CD4-positive, alpha-beta T cell treated with Interleukin-15 for 4 hours (primary cell): ENCODE data around the gene PRLR.
"Not testable (repeated sequence)": the region's sequence is repeated elsewhere in the genome, so short reads cannot be mapped to it uniquely, and the experiment has no call there.

Experiments used
- DNase-seq: peaks from one replicate; pipeline ENCODE4 v3.0.0-alpha.2; 2020; ENCODE audit warnings: low spot score

The PRLR gene

GRCh38 chr5:35124932-35125331 lies 105.4 kb downstream of the PRLR start:
- DNase-seq = no peak

DNA sequence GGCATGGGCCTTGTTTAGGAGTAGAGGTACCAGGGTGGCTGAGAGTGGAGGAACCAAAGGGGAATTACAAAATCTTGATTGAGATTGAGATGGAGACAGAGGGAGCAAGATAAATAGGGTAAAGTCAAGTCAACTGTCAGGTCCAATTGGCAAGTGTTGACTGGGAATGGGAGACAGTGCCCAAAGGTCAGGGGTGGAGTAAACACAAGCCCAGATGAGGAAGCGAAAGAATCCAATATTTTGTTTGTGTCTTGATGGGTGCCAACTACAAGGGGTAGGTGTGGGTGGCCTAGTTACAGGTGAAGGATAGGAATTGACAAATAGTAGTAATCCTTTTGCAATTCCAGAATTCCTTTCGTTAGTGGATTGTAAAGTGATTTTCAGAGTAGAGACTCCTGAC lies 107.5 kb downstream of the PRLR start:
- DNase-seq = no peak

DNA sequence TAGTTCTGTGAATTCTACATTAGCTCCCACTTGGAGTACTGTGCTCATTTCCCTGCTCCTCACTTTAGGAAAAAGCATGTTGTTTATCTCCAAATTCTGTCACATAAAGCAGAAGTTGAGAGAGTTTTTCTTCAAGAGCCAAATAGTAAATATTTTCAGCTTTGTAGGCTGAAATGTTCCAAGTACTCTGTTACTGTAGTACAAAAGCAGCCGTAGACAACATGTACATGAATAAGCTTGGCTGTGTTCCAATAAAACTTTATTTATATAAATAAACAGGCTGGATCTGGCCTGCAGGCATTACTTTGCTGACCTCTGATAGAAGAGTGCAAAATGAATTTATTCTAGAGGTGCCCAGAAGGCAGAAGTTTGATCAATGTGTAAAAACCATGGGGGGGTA lies 109.6 kb downstream of the PRLR start:
- DNase-seq = no peak

- DNase-seq = no peak
Measured at GRCh38 chr5:35117967-35118366, 112.3 kb downstream of the PRLR start.

GRCh38 chr5:35115920-35116319 lies 114.4 kb downstream of the PRLR start:
- DNase-seq = no peak

DNA sequence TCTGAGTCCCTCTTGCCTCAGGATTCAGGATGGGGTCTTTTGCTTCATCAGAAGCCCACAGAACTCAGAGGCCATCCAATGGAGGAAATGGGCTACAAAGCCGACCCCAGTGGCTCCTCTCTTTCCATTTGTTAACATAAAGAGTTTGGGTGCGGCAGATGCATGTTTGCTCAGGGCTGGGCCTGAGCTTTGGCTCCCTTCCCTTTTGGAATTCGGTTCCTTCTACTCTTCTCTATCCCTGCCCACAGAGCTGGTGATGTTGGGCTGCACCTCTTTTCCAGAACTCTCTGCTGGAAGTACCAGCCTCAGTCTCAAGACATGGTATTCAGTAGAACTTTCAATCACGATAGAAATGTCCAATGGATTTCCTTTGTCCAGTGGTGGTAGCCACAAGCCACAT lies 115.6 kb downstream of the PRLR start:
- no peak for DNase-seq

- DNase-seq = no peak
Measured at GRCh38 chr5:35112300-35112699, 118.0 kb downstream of the PRLR start.

DNA sequence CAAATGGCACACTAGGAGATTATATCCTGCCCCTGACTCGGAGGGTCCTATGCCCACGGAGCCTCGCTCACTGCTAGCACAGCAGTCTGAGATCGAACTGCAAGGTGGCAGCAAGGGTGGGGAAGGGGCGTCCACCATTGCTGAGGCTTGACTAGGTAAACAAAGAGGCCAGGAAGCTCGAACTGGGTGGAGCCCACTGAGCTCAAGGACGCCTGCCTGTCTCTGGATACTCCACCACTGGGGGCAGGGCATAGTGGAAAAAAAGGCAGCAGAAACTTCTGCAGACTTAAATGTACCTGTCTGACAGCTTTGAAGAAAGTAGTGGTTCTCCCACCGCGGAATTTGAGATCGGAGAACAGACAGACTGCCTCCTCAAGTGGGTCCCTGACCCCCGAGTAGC lies 125.7 kb downstream of the PRLR start:
- not testable (repeated sequence) for DNase-seq

DNA sequence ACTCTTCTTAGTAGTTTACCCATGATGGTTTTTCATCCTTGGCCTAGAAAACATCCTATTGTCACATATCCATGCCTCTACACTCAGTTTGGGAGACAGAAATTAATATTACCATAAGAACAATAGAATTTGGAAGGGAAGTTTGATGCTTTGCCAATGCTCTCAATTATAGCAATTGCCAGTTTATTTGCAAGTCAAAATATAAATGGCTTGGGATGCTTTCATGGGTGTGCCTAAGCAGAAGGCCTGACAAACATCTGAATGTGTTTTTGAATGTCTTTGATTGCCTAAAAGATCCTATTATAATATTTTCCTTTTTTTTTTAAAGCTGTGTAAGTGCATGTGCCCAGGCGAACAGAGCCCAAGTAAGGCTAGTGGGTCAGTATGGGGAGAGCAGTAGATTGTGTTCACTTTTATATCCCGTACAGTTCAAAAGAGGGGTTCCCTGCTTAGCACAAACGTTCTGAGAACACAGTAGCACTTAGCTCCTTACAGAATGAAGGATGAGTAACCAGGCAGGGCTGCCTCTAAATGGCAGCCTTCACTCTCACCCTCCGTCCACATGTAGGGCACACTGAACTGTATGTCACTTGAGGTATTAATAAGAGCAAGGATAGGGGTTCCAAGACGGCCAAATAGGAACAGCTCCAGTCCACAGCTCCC lies 126.5 kb downstream of the PRLR start:
- no peak for DNase-seq

GRCh38 chr5:35101720-35102119 lies 128.6 kb downstream of the PRLR start:
- not testable (repeated sequence) for DNase-seq

- DNase-seq = no peak
Measured at GRCh38 chr5:35101016-35101415, 129.3 kb downstream of the PRLR start.

- DNase-seq = no peak
Measured at GRCh38 chr5:35098214-35098613, 132.1 kb downstream of the PRLR start.

GRCh38 chr5:35096932-35097331 lies 133.4 kb downstream of the PRLR start:
- DNase-seq = no peak

- no peak for DNase-seq
Measured at GRCh38 chr5:35096216-35096615, 134.1 kb downstream of the PRLR start.

GRCh38 chr5:35095366-35095765 lies 134.9 kb downstream of the PRLR start:
- DNase-seq = no peak

DNA sequence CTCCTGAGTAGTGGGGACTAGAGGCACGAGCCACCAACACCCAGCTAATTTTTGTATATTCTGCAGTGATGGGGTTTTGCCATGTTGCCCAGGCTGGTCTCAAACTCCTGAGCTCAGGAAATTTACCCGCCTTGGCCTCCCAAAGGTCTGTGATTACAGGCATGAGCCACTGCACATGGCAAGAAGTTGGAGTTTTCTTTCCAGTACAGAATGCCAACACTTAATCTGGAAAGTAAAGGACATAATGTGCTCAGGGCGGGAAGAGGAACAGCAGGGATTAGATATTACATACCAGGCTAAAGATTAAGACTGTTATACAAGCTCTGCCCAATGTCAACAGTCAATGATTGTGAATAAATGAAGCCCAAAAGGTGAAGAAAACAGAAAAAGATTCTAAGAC lies 135.3 kb downstream of the PRLR start:
- no peak for DNase-seq

DNA sequence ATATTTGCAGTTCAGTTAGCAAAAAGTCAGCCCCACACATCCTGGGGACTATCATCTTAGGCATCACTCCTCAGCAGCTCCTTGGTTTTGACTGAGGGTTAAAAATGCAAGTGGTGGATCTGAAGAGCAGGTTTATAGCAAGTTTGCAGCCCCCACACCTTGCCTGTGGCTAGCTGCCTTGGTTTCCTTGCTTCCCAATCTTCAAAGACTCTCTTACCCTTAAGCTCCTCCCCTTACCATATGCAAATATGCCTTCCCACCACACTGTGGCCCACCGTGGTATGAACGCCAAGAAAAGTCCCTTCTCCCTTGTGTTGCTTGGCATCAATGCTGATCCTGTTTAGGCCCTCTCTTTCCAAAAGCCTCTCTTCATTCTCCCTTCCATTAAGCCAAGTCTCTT lies 137.6 kb downstream of the PRLR start:
- DNase-seq = no peak

GRCh38 chr5:35091704-35092103 lies 138.6 kb downstream of the PRLR start:
- DNase-seq = no peak

DNA sequence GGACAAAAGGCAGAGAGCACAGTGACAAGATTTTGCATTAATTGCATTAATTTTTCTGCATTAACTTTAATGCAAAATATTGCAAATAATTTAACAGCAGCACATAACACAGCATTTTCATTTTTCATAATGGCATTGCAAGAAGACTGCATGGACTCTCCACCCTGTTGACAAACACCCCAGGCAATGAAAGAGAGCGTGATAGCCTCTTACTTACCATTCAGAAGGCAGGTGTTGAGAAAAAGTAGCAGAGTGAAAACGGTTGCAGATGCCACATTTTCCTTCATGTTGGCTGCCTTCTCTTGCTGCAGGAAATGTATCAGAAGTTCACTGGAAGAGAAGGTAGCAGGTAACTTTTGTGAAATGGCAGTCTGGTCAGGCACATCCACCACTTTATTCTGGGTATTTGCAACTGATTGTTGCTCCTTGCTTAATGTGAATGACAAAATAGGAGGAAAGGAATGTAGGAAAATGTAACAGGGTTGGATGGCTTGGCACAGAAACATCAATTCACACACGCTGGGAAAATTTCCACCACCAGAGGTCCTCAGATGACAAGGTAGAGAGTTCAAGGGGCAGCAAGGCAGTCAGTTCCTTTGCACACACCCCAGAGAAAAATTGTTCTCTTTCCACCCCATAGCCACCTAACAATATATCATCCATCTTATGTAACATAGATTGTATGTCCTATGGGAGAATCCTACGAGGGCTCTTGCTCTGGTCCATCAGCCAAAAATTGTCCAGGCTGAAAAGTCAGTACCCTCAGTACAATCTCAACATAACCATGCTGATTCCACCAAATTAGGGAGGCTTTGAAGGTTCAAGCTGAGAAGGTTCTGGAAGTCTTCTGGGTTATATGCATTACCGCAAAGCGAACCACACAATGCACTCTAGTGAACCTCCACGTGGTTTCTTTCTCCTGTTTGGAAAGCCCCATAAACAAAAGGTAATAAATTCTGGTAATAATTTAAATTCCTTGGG lies 140.7 kb downstream of the PRLR start:
- DNase-seq = peak; percentile 48

DNA sequence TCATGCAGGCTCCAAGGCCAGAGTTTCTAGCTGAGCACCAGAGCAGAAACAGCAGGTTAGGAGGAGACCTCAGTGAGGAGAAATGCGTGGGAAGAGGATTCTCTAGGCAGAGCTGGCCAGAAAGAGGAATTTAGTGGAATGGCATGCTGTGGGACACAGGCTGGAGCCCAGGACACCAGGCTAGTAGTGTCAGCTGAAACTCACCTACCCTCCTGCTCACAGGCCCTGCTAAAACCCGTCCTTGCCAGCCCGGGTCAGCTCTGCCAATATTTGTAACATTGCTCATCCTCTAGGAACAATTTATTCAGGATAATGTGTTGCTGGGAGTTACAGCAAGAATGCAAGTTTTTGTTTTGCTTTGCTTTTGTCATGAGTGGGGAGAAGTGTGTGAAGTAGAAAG lies 142.3 kb downstream of the PRLR start:
- DNase-seq = no peak

GRCh38 chr5:35083150-35083549 lies 147.1 kb downstream of the PRLR start:
- DNase-seq = no peak

GRCh38 chr5:35082530-35082929 lies 147.8 kb downstream of the PRLR start:
- no peak for DNase-seq

DNA sequence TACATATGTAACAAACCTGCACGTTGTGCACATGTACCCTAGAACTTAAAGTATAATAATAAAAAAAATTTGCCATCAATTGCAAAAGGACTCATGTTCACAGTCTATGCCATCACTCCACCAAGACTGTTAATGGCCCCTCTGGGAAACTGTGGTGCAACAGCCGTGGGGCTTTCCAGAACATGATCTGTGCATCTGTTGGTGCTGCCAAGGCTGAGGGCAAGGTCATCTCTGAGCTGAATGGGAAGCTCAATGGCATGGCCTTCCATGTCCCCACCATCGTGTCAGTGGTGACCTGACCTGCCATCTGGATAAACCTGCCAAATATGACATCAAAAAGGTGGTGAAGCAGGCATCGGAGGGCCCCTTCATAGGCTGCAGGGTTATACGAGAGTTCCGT lies 149.2 kb downstream of the PRLR start:
- no peak for DNase-seq
